GM21367 (cell line): Measurements from ENCODE around the gene TPM3.
A peak's percentile ranks its signal among the peaks of the same experiment; 100 is the strongest.
"Not testable (repeated sequence)": the region's sequence is repeated elsewhere in the genome, so short reads cannot be mapped to it uniquely, and the experiment has no call there.

ENCODE experiments used
- ATAC-seq: cut with Tn5 transposase; IDR thresholded peaks from one replicate; pipeline ENCODE4 v1.9.1; 2021; ENCODE audit not compliant: unreplicated experiment

Gene TPM3

GRCh38 chr1:154170547-154171222, 21.2 kb downstream of the TPM3 start:
- no peak for ATAC-seq

GRCh38 chr1:154167461-154167860, 24.4 kb downstream of the TPM3 start:
- ATAC-seq, result no peak

GRCh38 chr1:154166207-154166606, 25.7 kb downstream of the TPM3 start:
- ATAC-seq, result no peak

GRCh38 chr1:154159554-154159953, 32.3 kb downstream of the TPM3 start:
- ATAC-seq, result no peak

- no peak for ATAC-seq
Observed at GRCh38 chr1:154158307-154159125, 33.4 kb downstream of the TPM3 start.

GRCh38 chr1:154157520-154158306, 34.2 kb downstream of the TPM3 start:
- ATAC-seq, result peak; percentile 61

- ATAC-seq, result no peak
Observed at GRCh38 chr1:154155251-154155650, 36.6 kb downstream of the TPM3 start.

GRCh38 chr1:154154534-154155191, 37.2 kb downstream of the TPM3 start, which contains the start of gene NUP210L:
TSS of gene NUP210L (minus strand) at chr1:154155073.
- no peak for ATAC-seq

GRCh38 chr1:154154053-154154452, 37.8 kb downstream of the TPM3 start:
- ATAC-seq, result no peak

- ATAC-seq, result no peak
Observed at GRCh38 chr1:154151311-154151710, 40.6 kb downstream of the TPM3 start.

- no peak for ATAC-seq
Observed at GRCh38 chr1:154148807-154149206, 43.1 kb downstream of the TPM3 start.

GRCh38 chr1:154147505-154147904, 44.4 kb downstream of the TPM3 start:
- ATAC-seq, result not testable (repeated sequence)

- ATAC-seq, result no peak
Observed at GRCh38 chr1:154145986-154146385, 45.9 kb downstream of the TPM3 start.

- ATAC-seq, result no peak
Observed at GRCh38 chr1:154142358-154142757, 49.5 kb downstream of the TPM3 start.

- no peak for ATAC-seq
Observed at GRCh38 chr1:154141240-154141639, 50.7 kb downstream of the TPM3 start.

GRCh38 chr1:154137888-154138287, 54.0 kb downstream of the TPM3 start:
- no peak for ATAC-seq

GRCh38 chr1:154133256-154133655, 58.6 kb downstream of the TPM3 start:
- no peak for ATAC-seq

GRCh38 chr1:154129391-154129970, 62.4 kb downstream of the TPM3 start:
- ATAC-seq, result no peak

GRCh38 chr1:154123205-154123604, 68.7 kb downstream of the TPM3 start:
- not testable (repeated sequence) for ATAC-seq

GRCh38 chr1:154117642-154118041, 74.3 kb downstream of the TPM3 start:
- ATAC-seq, result no peak

- no peak for ATAC-seq
Observed at GRCh38 chr1:154115180-154115579, 76.7 kb downstream of the TPM3 start.
